Right hindlimb (tissue), 1 donor: ENCODE results near the gene TANGO2.

Source experiments
- DNase-seq: peaks from one replicate; pipeline ENCODE4 v3.0.0-alpha.2; 2018

Gene TANGO2

GRCh38 chr22:20109411-20110358, 88.8 kb downstream of the TANGO2 start:
- no peak for DNase-seq

GRCh38 chr22:20110359-20110985, 89.6 kb downstream of the TANGO2 start:
- no peak for DNase-seq

- DNase-seq: no peak
These were observed 90.3 kb downstream of the TANGO2 start for GRCh38 chr22:20111045-20111688.

GRCh38 chr22:20111689-20112622, 91.0 kb downstream of the TANGO2 start:
- DNase-seq: no peak

- DNase-seq: no peak
These were observed 92.0 kb downstream of the TANGO2 start for GRCh38 chr22:20112623-20113511.

GRCh38 chr22:20113551-20114310, 92.8 kb downstream of the TANGO2 start:
- DNase-seq: no peak

GRCh38 chr22:20114506-20115475, 93.9 kb downstream of the TANGO2 start:
- DNase-seq: no peak

GRCh38 chr22:20115691-20116375, 94.9 kb downstream of the TANGO2 start, which contains the start of gene RANBP1:
RANBP1 (plus strand) TSS chr22:20116104; CDS start chr22:20116185, 81 bp downstream.
- no peak for DNase-seq

GRCh38 chr22:20116376-20116950, 95.6 kb downstream of the TANGO2 start:
- DNase-seq: no peak
